OCI-LY3 (cell line): Measurements from ENCODE around the gene CLSTN2.

Experiments
- CTCF ChIP-seq: fragments of 200-600, 300-600 bp; sonication (generic); IDR thresholded peaks from 2 replicates; pipeline ENCODE4 v1.5.1; 2014; ENCODE audit warnings: antibody characterized with exemption, low read length, low read depth
- EZH2phosphoT487 ChIP-seq: fragments of 200-600 bp; shearing (Covaris generic); IDR thresholded peaks from 2 replicates; pipeline ENCODE4 v1.6.1; 2018; ENCODE audit warnings: antibody characterized with exemption, mixed run types, low read depth

GRCh38 chr3:140541975-140542653, 607.1 kb downstream of the CLSTN2 start:
- TF ChIP-seq CTCF (no peak), EZH2phosphoT487 (no peak)
